HepG2 (cell line): ENCODE measurements around the gene GFER. TPM values are rescaled to one million over a fixed set of nuclear protein-coding genes. Genes with fewer than 3 reads are reported as not detected.
A peak's percentile ranks its signal among the peaks of the same experiment; 100 is the strongest.

Experiments used
- CREB3 ChIP-seq: sonication (generic); formaldehyde crosslinking; IDR thresholded peaks from 2 replicates; pipeline ENCODE4 v1.5.0; 2020; ENCODE audit warnings: missing genetic modification reagents
- DPF2 ChIP-seq: sonication (generic); formaldehyde crosslinking; IDR thresholded peaks from 2 replicates; pipeline ENCODE4 v1.4.0; 2020; ENCODE audit warnings: mild to moderate bottlenecking, low read depth, missing genetic modification reagents, borderline replicate concordance
- FOXA3 ChIP-seq: IDR thresholded peaks from 2 replicates; pipeline ENCODE4 v1.6.1; 2016; ENCODE audit warnings: missing genetic modification reagents, missing compliant biosample characterization
- HDAC2 ChIP-seq: sonication (generic); formaldehyde crosslinking; IDR thresholded peaks from 2 replicates; pipeline ENCODE4 v1.4.0; 2020; ENCODE audit warnings: missing genetic modification reagents
- HDAC6 ChIP-seq: fragments of 200-600 bp; sonication (generic); IDR thresholded peaks from 2 replicates; pipeline ENCODE4 v1.7.0; 2017; ENCODE audit warnings: mild to moderate bottlenecking, antibody characterized with exemption, low read length, low read depth
- HMGA1 ChIP-seq: sonication (generic); formaldehyde crosslinking; conservative IDR thresholded peaks from 2 replicates; pipeline ENCODE4 v1.4.0; 2020; ENCODE audit warnings: missing genetic modification reagents
- HNRNPLL ChIP-seq: fragments of 200-400 bp; formaldehyde crosslinking; IDR thresholded peaks from 2 replicates; pipeline ENCODE4 v1.6.1; 2017; ENCODE audit warnings: mild to moderate bottlenecking, low read depth, low read length; ENCODE audit not compliant: poor library complexity, severe bottlenecking
- NBN ChIP-seq: fragments of 450-650 bp; conservative IDR thresholded peaks from 2 replicates; pipeline ENCODE4 v1.6.1; 2017
- NFE2 ChIP-seq: sonication (generic); formaldehyde crosslinking; IDR thresholded peaks from 2 replicates; pipeline ENCODE4 v1.4.0; 2020; ENCODE audit warnings: missing genetic modification reagents
- PLSCR1 ChIP-seq: sonication (generic); formaldehyde crosslinking; IDR thresholded peaks from 2 replicates; pipeline ENCODE4 v1.5.0; 2020; ENCODE audit warnings: missing genetic modification reagents, mild to moderate bottlenecking, borderline replicate concordance
- SRF ChIP-seq: IDR thresholded peaks from 2 replicates; pipeline ENCODE4 v1.6.1; 2011; ENCODE audit warnings: mild to moderate bottlenecking, low read depth, low read length, moderate library complexity
- UBTF ChIP-seq: sonication (generic); formaldehyde crosslinking; IDR thresholded peaks from 2 replicates; pipeline ENCODE4 v1.4.0; 2020; ENCODE audit warnings: mild to moderate bottlenecking, missing genetic modification reagents
- ZBTB7A ChIP-seq: sonication (generic); formaldehyde crosslinking; IDR thresholded peaks from 2 replicates; pipeline ENCODE4 v1.8.0; 2022; ENCODE audit warnings: mild to moderate bottlenecking, missing genetic modification reagents
- ZFX ChIP-seq: sonication (generic); formaldehyde crosslinking; IDR thresholded peaks from 2 replicates; pipeline ENCODE4 v1.4.0; 2020; ENCODE audit warnings: mild to moderate bottlenecking, low read depth, missing genetic modification reagents, moderate library complexity
- ZGPAT ChIP-seq: IDR thresholded peaks from 2 replicates; pipeline ENCODE4 v1.6.1; 2016; ENCODE audit warnings: mild to moderate bottlenecking
- ZNF143 ChIP-seq: sonication (generic); formaldehyde crosslinking; IDR thresholded peaks from 2 replicates; pipeline ENCODE4 v1.4.0; 2020; ENCODE audit warnings: missing genetic modification reagents
- ZNF205 ChIP-seq: IDR thresholded peaks from 2 replicates; pipeline ENCODE4 v1.6.1; 2018; ENCODE audit warnings: missing biosample characterization, missing genetic modification reagents
- ZNF224 ChIP-seq: sonication (generic); formaldehyde crosslinking; IDR thresholded peaks from 2 replicates; pipeline ENCODE4 v1.5.0; 2020; ENCODE audit warnings: mild to moderate bottlenecking, missing genetic modification reagents
- ZNF24 ChIP-seq: fragments of 450-650 bp; IDR thresholded peaks from 2 replicates; pipeline ENCODE4 v1.6.1; 2017; ENCODE audit warnings: antibody characterized with exemption, mild to moderate bottlenecking
- ZNF264 ChIP-seq: sonication (generic); formaldehyde crosslinking; IDR thresholded peaks from 2 replicates; pipeline ENCODE4 v1.4.0; 2020; ENCODE audit warnings: missing genetic modification reagents
- ZNF446 ChIP-seq: sonication (generic); formaldehyde crosslinking; IDR thresholded peaks from 2 replicates; pipeline ENCODE4 v1.5.0; 2020; ENCODE audit warnings: mild to moderate bottlenecking, missing genetic modification reagents
- ZNF781 ChIP-seq: sonication (generic); formaldehyde crosslinking; IDR thresholded peaks from 2 replicates; pipeline ENCODE4 v1.5.1; 2020; ENCODE audit warnings: borderline replicate concordance, mild to moderate bottlenecking, missing genetic modification reagents; ENCODE audit errors: not compliant biosample characterization
- ZNF850 ChIP-seq: sonication (generic); formaldehyde crosslinking; conservative IDR thresholded peaks from 2 replicates; pipeline ENCODE4 v1.9.0; 2021; ENCODE audit warnings: mild to moderate bottlenecking, missing genetic modification reagents
- ZNF883 ChIP-seq: sonication (generic); formaldehyde crosslinking; IDR thresholded peaks from 2 replicates; pipeline ENCODE4 v1.5.1; 2020; ENCODE audit warnings: mild to moderate bottlenecking, missing genetic modification reagents; ENCODE audit errors: not compliant biosample characterization
- polyA plus RNA-seq, 8 experiments: library from polyadenylated mRNA; depleted of rRNA in 3 of 8; stranded (reverse) in 7 of 8; unstranded in 1 of 8; fragments of >200 nt; fragmentation: Illumina TruSeq in 4 of 8; extraction: Trizol in 4 of 8; gene quantifications; 2 replicates each; pipeline versions ENCODE4 v1.2.1 to v1.2.3, GENCODE V29; 2011 to 2016; ENCODE audit warnings: low read depth in 4 of 8, missing spikeins in 1 of 8, mixed read lengths in 1 of 8; ENCODE audit not compliant: insufficient read depth in 1 of 8
- total RNA-seq, 5 experiments: library from RNA; depleted of rRNA; stranded (reverse); fragments of >200 nt; fragmentation: Illumina TruSeq; extraction: Trizol; gene quantifications; 2 replicates each; pipeline ENCODE4 v1.2.3, GENCODE V29; 2016; ENCODE audit warnings: low read depth in 1 of 5

Gene GFER
- total and polyA plus RNA-seq, 2 of the 13 experiments (the other 11 are each of a cell fraction or from before 2014, with no cell fraction given), result 28.6 to 71.7 TPM

- TF ChIP-seq ZBTB7A (CRISPR knock-in tag) (no peak), DPF2 (CRISPR knock-in tag) (no peak), ZNF781 (CRISPR knock-in tag) (no peak), NFE2 (no peak), ZNF224 (no peak), ZGPAT (CRISPR knock-in tag) (peak; percentile 78), HDAC2 (CRISPR knock-in tag) (peak; percentile 37; the same call in 1 of the 2 replicates), ZNF446 (CRISPR knock-in tag) (no peak), SRF (no peak; the same call in 1 of the 2 replicates), NBN (no peak), UBTF (CRISPR knock-in tag) (peak; percentile 68), ZNF143 (CRISPR knock-in tag) (peak; percentile 27; the same call in 1 of the 2 replicates), ZNF883 (CRISPR knock-in tag) (peak; percentile 54), HMGA1 (no peak), HNRNPLL (peak; percentile 59), HDAC6 (no peak), PLSCR1 (CRISPR knock-in tag) (no peak), FOXA3 (peak; percentile 48), ZFX (CRISPR knock-in tag) (peak; percentile 83), ZNF24 (no peak), ZNF264 (CRISPR knock-in tag) (no peak), ZNF850 (CRISPR knock-in tag) (no peak), ZNF205 (CRISPR knock-in tag) (0 out of 2 replicates have a peak, but pooled peaks have one; percentile 51), CREB3 (CRISPR knock-in tag) (no peak)
Observed at GRCh38 chr16:2003827-2004641, 20.0 kb downstream of the GFER start (continued).
